T-helper 2 cell treated with Interferon-gamma antibody and Interleukin-4, amounts not matched to agents 5 μg/mL and 100 μg/mL, for 36 hours (primary cell): ENCODE measurements around the gene EHMT2.

Source experiments
- DNase-seq: peaks from one replicate; pipeline ENCODE4 v3.0.0; 2021; ENCODE audit warnings: low spot score
- H3K27ac Mint-ChIP-seq: one replicate; pipeline ENCODE4 v1.8.0; 2021; ENCODE audit warnings: mild to moderate bottlenecking, mixed read lengths
- H3K27me3 Mint-ChIP-seq: one replicate; pipeline ENCODE4 v1.8.0; 2021; ENCODE audit warnings: low read depth, mixed read lengths
- H3K36me3 Mint-ChIP-seq: one replicate; pipeline ENCODE4 v1.8.0; 2021; ENCODE audit warnings: low read depth, mixed read lengths
- H3K4me1 Mint-ChIP-seq: one replicate; pipeline ENCODE4 v1.8.0; 2021; ENCODE audit warnings: low read depth, mixed read lengths
- H3K4me3 Mint-ChIP-seq: one replicate; pipeline ENCODE4 v1.8.0; 2022; ENCODE audit warnings: mild to moderate bottlenecking, moderate library complexity, mixed read lengths
- H3K9me3 Mint-ChIP-seq: one replicate; pipeline ENCODE4 v1.8.0; 2021; ENCODE audit warnings: mixed read lengths

The EHMT2 gene

GRCh38 chr6:31889331-31889972 is 8.0 kb downstream of the EHMT2 start:
- no peaks in the 10 kb centered on the region for H3K9me3 Mint-ChIP-seq
- H3K36me3 Mint-ChIP-seq = peaks cover 50% of the 10 kb centered on the region

DNA sequence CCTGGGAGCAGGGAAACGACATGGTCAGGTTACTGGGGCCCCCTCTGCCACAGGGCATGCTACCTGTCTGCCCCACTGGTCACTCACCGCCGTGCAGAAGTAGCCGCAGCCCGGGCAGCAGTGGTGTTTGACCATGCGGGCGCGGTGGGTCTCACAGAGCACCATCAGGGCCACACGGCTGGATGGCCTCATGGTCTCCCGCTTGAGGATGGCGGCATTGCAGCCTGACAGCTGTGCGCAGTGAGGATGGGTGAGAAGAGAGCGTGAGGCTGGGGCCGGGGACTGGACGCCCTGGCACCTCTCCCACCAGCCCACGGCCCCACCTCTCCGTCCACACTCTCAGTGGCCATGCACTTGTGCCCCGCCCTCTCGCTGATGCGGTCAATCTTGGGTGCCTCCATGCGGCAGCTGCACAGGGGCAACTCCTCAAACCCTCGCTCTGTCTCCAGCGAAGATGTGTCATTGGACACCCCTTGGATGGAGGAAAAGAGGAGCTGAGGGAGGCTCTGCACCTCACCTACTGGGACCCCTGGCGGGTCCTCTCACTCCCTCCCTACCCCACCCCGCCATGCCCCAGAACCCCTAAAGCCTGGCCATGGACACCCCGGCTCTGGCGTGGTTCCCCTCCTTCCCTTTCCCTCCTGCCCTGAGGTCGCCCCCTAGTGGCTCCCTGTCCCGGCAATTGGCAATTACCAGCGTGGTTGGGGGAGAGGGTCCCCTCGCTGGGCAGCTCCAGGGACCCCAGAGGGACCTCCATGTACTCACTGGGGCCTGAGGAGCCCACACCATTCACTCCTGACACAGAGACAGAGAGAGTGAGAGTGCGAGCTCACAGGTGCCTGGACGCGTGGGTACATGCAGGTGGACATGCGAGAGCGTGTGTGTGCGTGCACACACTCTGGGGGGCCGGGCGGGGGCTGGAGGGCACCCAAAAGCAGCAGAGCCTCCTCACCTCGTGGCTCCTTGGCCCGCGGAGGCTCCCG is 8.9 kb downstream of the EHMT2 start:
- H3K4me3 Mint-ChIP-seq = no peak overlapping the region
- H3K27me3 Mint-ChIP-seq = no peaks in the 10 kb centered on the region
- no peak for DNase-seq
- H3K36me3 Mint-ChIP-seq = peaks cover 56% of the 10 kb centered on the region
- H3K27ac Mint-ChIP-seq = no peak overlapping the region
- no peaks in the 10 kb centered on the region for H3K9me3 Mint-ChIP-seq
- H3K4me1 Mint-ChIP-seq = peaks cover 1% of the 10 kb centered on the region

More at GRCh38 chr6:31889331-31889972, 8.0 kb downstream of the EHMT2 start:
- Mint-ChIP-seq H3K4me3 (no peak overlapping the region), H3K27me3 (no peaks in the 10 kb centered on the region), H3K27ac (no peak overlapping the region), H3K4me1 (peaks cover 1% of the 10 kb centered on the region)
- DNase-seq = no peak

DNA sequence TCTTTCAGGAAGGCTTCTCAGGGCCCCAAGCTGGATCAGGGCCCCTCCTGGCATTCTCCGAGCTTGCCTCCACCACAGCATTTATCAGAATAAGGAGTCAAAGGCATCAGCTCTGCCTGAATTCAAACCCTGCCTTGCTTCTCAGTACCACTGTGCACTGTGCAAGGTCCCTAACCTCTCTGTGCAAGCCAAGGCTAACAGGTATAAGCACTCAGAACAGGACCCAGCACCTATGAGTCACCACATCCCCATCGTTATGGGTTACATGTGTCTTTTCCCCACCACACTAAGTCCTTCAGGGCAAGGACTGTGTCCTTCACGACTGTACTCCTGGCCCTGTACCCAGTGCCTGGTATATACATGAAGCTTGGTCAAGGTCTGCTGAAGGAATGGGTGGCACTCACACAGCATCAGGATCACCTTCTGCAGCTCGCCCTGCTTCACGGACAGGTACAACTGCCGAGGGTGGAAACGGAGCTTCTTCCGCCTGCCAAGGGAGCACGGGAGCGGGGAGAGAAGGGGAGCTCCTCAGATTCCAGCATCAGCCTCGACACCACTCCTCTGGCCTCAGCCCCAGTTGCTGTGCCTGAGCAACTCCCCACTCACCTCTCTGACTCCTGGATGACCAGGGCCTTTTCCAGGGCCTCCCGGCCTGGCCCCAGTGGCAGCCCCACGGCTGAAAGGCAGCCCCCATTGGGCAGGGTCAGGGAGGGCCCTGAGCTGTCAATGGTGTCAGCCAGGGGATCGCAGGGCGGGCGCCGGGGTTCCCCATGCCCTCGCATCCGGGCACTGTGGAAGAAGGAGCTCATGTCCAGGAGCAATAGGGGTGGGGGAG is 10.1 kb downstream of the EHMT2 start:
- Mint-ChIP-seq H3K4me1 (peaks cover 1% of the 10 kb centered on the region), H3K9me3 (no peaks in the 10 kb centered on the region), H3K27me3 (no peaks in the 10 kb centered on the region), H3K27ac (no peak overlapping the region), H3K36me3 (peaks cover 49% of the 10 kb centered on the region), H3K4me3 (no peak overlapping the region)
- no peak for DNase-seq

- Mint-ChIP-seq H3K4me3 (no peak overlapping the region), H3K9me3 (no peaks in the 10 kb centered on the region), H3K27ac (no peak overlapping the region), H3K27me3 (no peaks in the 10 kb centered on the region), H3K4me1 (peaks cover 1% of the 10 kb centered on the region), H3K36me3 (peaks cover 46% of the 10 kb centered on the region)
- no peak for DNase-seq
These were observed 10.9 kb downstream of the EHMT2 start for GRCh38 chr6:31886541-31886991.

- H3K27me3 Mint-ChIP-seq = no peaks in the 10 kb centered on the region
- H3K9me3 Mint-ChIP-seq = no peaks in the 10 kb centered on the region
- H3K27ac Mint-ChIP-seq = no peak overlapping the region
- H3K4me3 Mint-ChIP-seq = no peak overlapping the region
- peaks cover 1% of the 10 kb centered on the region for H3K4me1 Mint-ChIP-seq
- no peak for DNase-seq
- H3K36me3 Mint-ChIP-seq = peaks cover 48% of the 10 kb centered on the region
These were observed 12.9 kb downstream of the EHMT2 start for GRCh38 chr6:31884528-31885035.

GRCh38 chr6:31883676-31884075 is 13.8 kb downstream of the EHMT2 start:
- DNase-seq = no peak
- H3K9me3 Mint-ChIP-seq = no peaks in the 10 kb centered on the region
- H3K4me3 Mint-ChIP-seq = no peak overlapping the region
- peaks cover 47% of the 10 kb centered on the region for H3K36me3 Mint-ChIP-seq
- peaks cover 1% of the 10 kb centered on the region for H3K4me1 Mint-ChIP-seq
- no peak overlapping the region for H3K27ac Mint-ChIP-seq
- H3K27me3 Mint-ChIP-seq = no peaks in the 10 kb centered on the region

DNA sequence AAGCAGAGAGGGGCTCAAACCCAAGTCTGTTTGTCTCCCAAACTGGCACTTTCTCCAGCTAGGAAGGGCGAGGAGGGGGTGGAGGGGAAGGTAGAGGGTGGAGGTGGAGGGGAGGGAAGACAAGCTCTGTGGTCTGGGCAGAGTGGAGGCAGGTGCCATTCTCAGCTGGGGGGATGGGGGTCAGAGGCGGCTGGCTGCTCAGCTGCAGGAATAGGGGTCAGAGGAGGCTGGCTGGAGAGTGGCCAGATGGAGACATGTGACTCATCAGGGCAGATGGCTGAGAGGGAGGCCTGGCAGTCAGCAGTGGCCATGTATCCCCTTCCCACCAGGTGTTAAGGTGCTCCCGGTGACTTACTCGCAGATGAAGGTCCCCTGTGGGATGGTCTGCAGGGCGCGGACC is 15.2 kb downstream of the EHMT2 start:
- H3K4me1 Mint-ChIP-seq = peaks cover 1% of the 10 kb centered on the region
- H3K27ac Mint-ChIP-seq = no peak overlapping the region
- H3K27me3 Mint-ChIP-seq = no peaks in the 10 kb centered on the region
- no peak for DNase-seq
- no peaks in the 10 kb centered on the region for H3K9me3 Mint-ChIP-seq
- peaks cover 44% of the 10 kb centered on the region for H3K36me3 Mint-ChIP-seq
- no peak overlapping the region for H3K4me3 Mint-ChIP-seq

DNA sequence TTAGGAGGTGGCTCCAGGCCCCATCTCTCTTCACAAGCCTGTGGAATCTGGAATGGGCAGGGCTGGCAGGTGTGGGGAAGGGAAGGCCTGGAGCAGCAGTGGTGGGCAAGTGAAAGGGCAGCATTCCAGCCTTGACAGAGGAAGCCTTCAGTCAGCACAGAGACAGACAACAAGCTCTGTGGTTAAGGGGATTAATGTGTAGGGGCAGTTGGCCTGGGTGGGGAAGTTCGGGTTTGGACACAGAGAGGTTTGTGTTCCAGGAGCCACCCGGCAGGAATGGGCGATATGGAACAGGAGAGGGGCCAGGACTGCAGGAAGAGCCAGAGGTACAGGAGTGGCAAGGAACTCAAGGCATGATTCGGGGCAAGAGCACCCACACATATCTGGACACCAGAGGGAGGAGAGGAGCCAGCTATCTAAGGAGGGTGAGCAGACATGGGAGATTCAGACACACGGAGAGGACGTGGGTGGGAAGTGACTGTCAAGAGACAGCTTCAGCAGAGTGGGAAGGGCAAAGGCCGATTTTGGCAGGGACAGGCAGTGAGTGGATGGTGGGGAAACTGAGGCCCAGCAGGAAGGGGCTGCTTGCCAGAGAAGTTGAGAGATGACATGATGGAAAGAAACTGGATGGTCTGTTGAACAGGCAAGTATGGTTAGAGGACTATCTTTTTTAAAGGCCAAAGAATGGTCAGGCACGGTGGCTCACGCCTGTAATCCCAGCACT is 16.2 kb downstream of the EHMT2 start:
- DNase-seq = no peak
- Mint-ChIP-seq H3K9me3 (no peaks in the 10 kb centered on the region), H3K4me3 (no peak overlapping the region), H3K4me1 (peaks cover 1% of the 10 kb centered on the region), H3K27ac (no peak overlapping the region), H3K36me3 (peaks cover 39% of the 10 kb centered on the region), H3K27me3 (no peaks in the 10 kb centered on the region)

GRCh38 chr6:31880616-31881015 is 16.9 kb downstream of the EHMT2 start:
- H3K4me1 Mint-ChIP-seq = peaks cover 1% of the 10 kb centered on the region
- H3K27ac Mint-ChIP-seq = no peak overlapping the region
- no peaks in the 10 kb centered on the region for H3K9me3 Mint-ChIP-seq
- no peaks in the 10 kb centered on the region for H3K27me3 Mint-ChIP-seq
- DNase-seq = no peak
- H3K36me3 Mint-ChIP-seq = peaks cover 33% of the 10 kb centered on the region
- no peak overlapping the region for H3K4me3 Mint-ChIP-seq

GRCh38 chr6:31879901-31880300 is 17.6 kb downstream of the EHMT2 start:
- no peak for DNase-seq
- Mint-ChIP-seq H3K27ac (no peak overlapping the region), H3K27me3 (no peaks in the 10 kb centered on the region), H3K9me3 (no peaks in the 10 kb centered on the region), H3K36me3 (peaks cover 30% of the 10 kb centered on the region), H3K4me1 (peaks cover 1% of the 10 kb centered on the region), H3K4me3 (no peak overlapping the region)

DNA sequence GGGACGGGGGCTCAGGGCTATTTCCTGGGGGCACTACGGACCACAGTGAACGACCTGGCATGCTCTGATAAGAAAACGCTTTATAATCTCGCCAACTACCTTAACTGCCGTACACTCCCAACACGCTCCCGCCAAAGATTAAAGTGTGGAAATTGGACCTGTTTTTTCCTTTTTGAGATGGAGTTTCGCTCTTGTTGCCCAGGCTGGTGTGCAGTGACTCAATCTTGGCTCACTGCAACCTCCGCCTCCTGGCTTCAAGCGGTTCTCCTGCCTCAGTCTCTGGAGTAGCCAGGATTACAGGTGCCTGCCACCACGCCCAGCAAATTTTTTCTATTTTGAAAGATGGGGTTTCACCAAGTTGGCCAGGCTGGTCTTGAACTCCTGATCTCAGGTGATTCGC is 18.4 kb downstream of the EHMT2 start:
- no peak overlapping the region for H3K4me3 Mint-ChIP-seq
- no peaks in the 10 kb centered on the region for H3K27me3 Mint-ChIP-seq
- H3K27ac Mint-ChIP-seq = no peak overlapping the region
- peaks cover 1% of the 10 kb centered on the region for H3K4me1 Mint-ChIP-seq
- H3K36me3 Mint-ChIP-seq = peaks cover 29% of the 10 kb centered on the region
- DNase-seq = no peak
- no peaks in the 10 kb centered on the region for H3K9me3 Mint-ChIP-seq

DNA sequence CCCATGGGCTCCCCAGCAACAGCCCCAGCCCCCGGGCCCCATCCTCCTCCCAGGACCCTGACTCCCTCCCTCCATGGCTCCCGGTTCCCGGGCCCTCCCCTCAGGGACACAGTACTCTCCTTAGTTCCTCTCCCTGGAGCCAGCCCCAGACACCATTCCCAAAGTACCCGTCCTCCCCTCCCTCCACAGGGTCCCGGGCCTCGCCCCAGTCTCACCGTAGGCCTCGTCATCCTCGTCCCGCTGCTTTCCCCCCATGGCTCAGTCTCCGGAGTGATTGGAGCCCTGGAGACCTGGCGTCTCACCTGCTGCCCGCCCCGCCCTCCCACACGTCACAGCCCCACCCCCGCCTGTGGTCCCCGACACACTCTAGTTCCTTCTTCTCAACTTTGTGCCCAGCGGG is 18.8 kb downstream of the EHMT2 start, which contains the start of gene SLC44A4:
Gene SLC44A4 (minus strand): TSS at position 272 of the 400 bp plus-strand sequence. CDS start 17 bp downstream, at position 255.
- H3K27me3 Mint-ChIP-seq = no peaks in the 10 kb centered on the region
- no peak for DNase-seq
- H3K4me1 Mint-ChIP-seq = peaks cover 1% of the 10 kb centered on the region
- peaks cover 24% of the 10 kb centered on the region for H3K36me3 Mint-ChIP-seq
- H3K4me3 Mint-ChIP-seq = no peak within 1 kb of the TSS
- H3K9me3 Mint-ChIP-seq = no peaks in the 10 kb centered on the region
- H3K27ac Mint-ChIP-seq = no peak within 1 kb of the TSS

DNA sequence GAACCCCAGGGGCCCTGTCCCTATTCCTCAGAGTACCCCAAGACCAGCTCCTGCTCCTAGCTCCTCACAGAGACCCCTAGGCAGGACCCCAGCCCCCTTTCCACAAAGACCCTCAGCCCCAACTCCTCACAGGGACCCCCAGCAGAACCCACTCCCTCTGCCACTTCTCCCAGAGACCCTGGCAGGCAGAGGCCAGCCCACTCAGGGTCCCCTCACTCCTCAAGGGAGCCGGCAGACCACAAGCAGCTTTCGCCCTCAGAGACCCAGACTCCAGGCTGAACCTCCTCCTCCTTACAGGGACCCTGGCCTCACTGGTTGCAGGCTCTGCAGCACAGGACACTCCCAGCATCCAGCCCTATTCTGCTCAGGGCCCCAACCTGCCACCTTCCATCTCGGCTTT is 19.3 kb downstream of the EHMT2 start:
- H3K4me3 Mint-ChIP-seq = no peak overlapping the region
- H3K27ac Mint-ChIP-seq = no peak overlapping the region
- H3K36me3 Mint-ChIP-seq = peaks cover 22% of the 10 kb centered on the region
- H3K27me3 Mint-ChIP-seq = no peaks in the 10 kb centered on the region
- peaks cover 1% of the 10 kb centered on the region for H3K4me1 Mint-ChIP-seq
- no peak for DNase-seq
- no peaks in the 10 kb centered on the region for H3K9me3 Mint-ChIP-seq
